ENCODE results near the gene SERPINA10. TPM values are rescaled to one million over a fixed set of nuclear protein-coding genes. Genes with fewer than 3 reads are reported as not detected.

SERPINA10 gene
- polyA plus RNA-seq, 3 donors: not detected

- Mint-ChIP-seq H3K4me3 (no peak overlapping the region), H3K4me1 (no peaks in the 10 kb centered on the region), H3K36me3 (no peaks in the 10 kb centered on the region), H3K27ac (no peak overlapping the region), H3K9me3 (peaks cover 0 to 10% (median 3%) of the 10 kb centered on the region in 7 donors), H3K27me3 (ENCODE audit: low read depth in 3 of 3) (peaks cover 4 to 8% (median 7%) of the 10 kb centered on the region in 3 donors)
- Histone ChIP-seq H3K9me3 (replicated peaks in 1 of 2; ENCODE audit: control insufficient read depth in 1 of 2, insufficient read depth in 1 of 2, low read length in 2 of 2) (no peaks in the 10 kb centered on the region), H3K27me3 (ENCODE audit: control insufficient read depth in 2 of 2, insufficient read depth in 2 of 2, low read length in 2 of 2) (no peaks in the 10 kb centered on the region), H3K79me2 (ENCODE audit: insufficient read depth, low read length) (no peaks in the 10 kb centered on the region), H3K36me3 (replicated peaks in 1 of 2; ENCODE audit: control insufficient read depth in 1 of 2, insufficient read depth in 2 of 2, low read length in 2 of 2) (no peaks in the 10 kb centered on the region), H4K20me1 (ENCODE audit: insufficient read depth, low read length) (no peaks in the 10 kb centered on the region), H3K4me2 (replicated peaks; ENCODE audit: extremely low read depth, low read length, poor library complexity, severe bottlenecking) (no peak overlapping the region), H3K9ac (ENCODE audit: insufficient read depth, low read length, poor library complexity, severe bottlenecking) (no peak overlapping the region), H3K4me1 (ENCODE audit: control insufficient read depth in 1 of 2, insufficient read depth in 2 of 2, low read length in 2 of 2) (no peaks in the 10 kb centered on the region), H3K4me3 (replicated peaks in 1 of 3; ENCODE audit: low read depth in 2 of 3, low read length in 3 of 3) (no peak overlapping the region), H2AFZ (ENCODE audit: insufficient read depth, low read depth, low read length, poor library complexity, severe bottlenecking) (no peak overlapping the region), H3K27ac (ENCODE audit: low read depth in 1 of 2, low read length in 2 of 2) (no peak overlapping the region)
- 94% methylated on average over 8 of the region's 8 CpGs for WGBS (ENCODE audit: insufficient coverage)
- TF ChIP-seq, protein P1, sequence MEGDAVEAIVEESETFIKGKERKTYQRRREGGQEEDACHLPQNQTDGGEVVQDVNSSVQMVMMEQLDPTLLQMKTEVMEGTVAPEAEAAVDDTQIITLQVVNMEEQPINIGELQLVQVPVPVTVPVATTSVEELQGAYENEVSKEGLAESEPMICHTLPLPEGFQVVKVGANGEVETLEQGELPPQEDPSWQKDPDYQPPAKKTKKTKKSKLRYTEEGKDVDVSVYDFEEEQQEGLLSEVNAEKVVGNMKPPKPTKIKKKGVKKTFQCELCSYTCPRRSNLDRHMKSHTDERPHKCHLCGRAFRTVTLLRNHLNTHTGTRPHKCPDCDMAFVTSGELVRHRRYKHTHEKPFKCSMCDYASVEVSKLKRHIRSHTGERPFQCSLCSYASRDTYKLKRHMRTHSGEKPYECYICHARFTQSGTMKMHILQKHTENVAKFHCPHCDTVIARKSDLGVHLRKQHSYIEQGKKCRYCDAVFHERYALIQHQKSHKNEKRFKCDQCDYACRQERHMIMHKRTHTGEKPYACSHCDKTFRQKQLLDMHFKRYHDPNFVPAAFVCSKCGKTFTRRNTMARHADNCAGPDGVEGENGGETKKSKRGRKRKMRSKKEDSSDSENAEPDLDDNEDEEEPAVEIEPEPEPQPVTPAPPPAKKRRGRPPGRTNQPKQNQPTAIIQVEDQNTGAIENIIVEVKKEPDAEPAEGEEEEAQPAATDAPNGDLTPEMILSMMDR (IDR thresholded peaks at IDR 0.05): no peak
- intact Hi-C loops (cut with micrococcal nuclease): no loop called here
- DNase-seq: no peak
Measured at GRCh38 chr14:94313991-94314655, 21.1 kb upstream of the SERPINA10 start.

- H4K20me1 ChIP-seq (ENCODE audit: insufficient read depth, low read length): no peaks in the 10 kb centered on the region
- no peaks in the 10 kb centered on the region for H3K4me1 ChIP-seq (ENCODE audit: control insufficient read depth in 1 of 2, insufficient read depth in 2 of 2, low read length in 2 of 2)
- H3K36me3 ChIP-seq (replicated peaks in 1 of 2; ENCODE audit: control insufficient read depth in 1 of 2, insufficient read depth in 2 of 2, low read length in 2 of 2): no peaks in the 10 kb centered on the region
- intact Hi-C loops (cut with micrococcal nuclease): no loop called here
- H3K27me3 ChIP-seq (ENCODE audit: control insufficient read depth in 2 of 2, insufficient read depth in 2 of 2, low read length in 2 of 2): no peaks in the 10 kb centered on the region
- TF ChIP-seq, protein P1 (IDR thresholded peaks at IDR 0.05): no peak
- no peaks in the 10 kb centered on the region for H3K9me3 ChIP-seq (replicated peaks in 1 of 2; ENCODE audit: control insufficient read depth in 1 of 2, insufficient read depth in 1 of 2, low read length in 2 of 2)
- H2AFZ ChIP-seq (ENCODE audit: insufficient read depth, low read depth, low read length, poor library complexity, severe bottlenecking): no peak overlapping the region
- no peak overlapping the region for H3K4me3 ChIP-seq (replicated peaks in 1 of 3; ENCODE audit: low read depth in 2 of 3, low read length in 3 of 3)
- no peak overlapping the region for H3K4me2 ChIP-seq (replicated peaks; ENCODE audit: extremely low read depth, low read length, poor library complexity, severe bottlenecking)
- WGBS (ENCODE audit: insufficient coverage): 100% methylated on average over 4 of the region's 6 CpGs
- no peak overlapping the region for H3K27ac ChIP-seq (ENCODE audit: low read depth in 1 of 2, low read length in 2 of 2)
- Mint-ChIP-seq H3K4me3 (no peak overlapping the region), H3K27me3 (ENCODE audit: low read depth in 3 of 3) (peaks cover 7 to 8% (median 8%) of the 10 kb centered on the region in 3 donors), H3K36me3 (no peaks in the 10 kb centered on the region), H3K4me1 (no peaks in the 10 kb centered on the region), H3K27ac (peak overlapping the region in 1 of 7 donors; percentile 3), H3K9me3 (peaks cover 1 to 13% (median 4%) of the 10 kb centered on the region in 7 donors)
- no peaks in the 10 kb centered on the region for H3K79me2 ChIP-seq (ENCODE audit: insufficient read depth, low read length)
- H3K9ac ChIP-seq (ENCODE audit: insufficient read depth, low read length, poor library complexity, severe bottlenecking): no peak overlapping the region
- DNase-seq: no peak
Measured at GRCh38 chr14:94312481-94313246, 19.6 kb upstream of the SERPINA10 start.
